Heart left ventricle (tissue), 16 donors: ENCODE data around the gene A2ML1. TPM values are rescaled to one million over a fixed set of nuclear protein-coding genes. Genes with fewer than 3 reads are reported as not detected.
A peak's percentile ranks its signal among the peaks of the same experiment; 100 is the strongest.
"Not testable (repeated sequence)": the region's sequence is repeated elsewhere in the genome, so short reads cannot be mapped to it uniquely, and the experiment has no call there.

Experiments used
- ATAC-seq, 4 donors: fragments of 200-7000 bp; cut with Tn5 transposase; one replicate each; pipeline ENCODE4 v1.9.1; 2020 to 2022; ENCODE audit warnings: moderate library complexity in 4 of 4, mild to moderate bottlenecking in 3 of 4, moderate number of reproducible peaks in 1 of 4
- DNase-seq, 5 donors: peaks; one replicate each; pipeline ENCODE4 v3.0.0-alpha.2; 2020
- H3K27ac ChIP-seq, 12 donors: fragments of 200-600 bp; sonication (generic) in 4 of 12; one replicate each; pipeline versions ENCODE4 v1.5.0 to v1.8.0; 2016 to 2022; ENCODE audit warnings: mild to moderate bottlenecking in 2 of 12
- H3K27me3 ChIP-seq, 9 donors: fragments of 200-600 bp; sonication (generic) in 2 of 9; one replicate each; pipeline versions ENCODE4 v1.5.1 to v1.8.0; 2016 to 2022; ENCODE audit warnings: mild to moderate bottlenecking in 3 of 9
- H3K36me3 ChIP-seq, 9 donors: fragments of 200-600 bp; sonication (generic) in 2 of 9; one replicate each; pipeline versions ENCODE4 v1.5.0 to v1.8.0; 2018 to 2022; ENCODE audit warnings: mild to moderate bottlenecking in 2 of 9
- H3K4me1 ChIP-seq, 12 donors: fragments of 200-600 bp; sonication (generic) in 4 of 12; one replicate each; pipeline versions ENCODE4 v1.5.0 to v1.8.0; 2016 to 2022; ENCODE audit warnings: mild to moderate bottlenecking in 3 of 12
- H3K4me3 ChIP-seq, 12 donors: fragments of 200-600 bp; sonication (generic) in 4 of 12; one replicate each; pipeline versions ENCODE4 v1.5.0 to v1.8.0; 2017 to 2022; ENCODE audit warnings: mild to moderate bottlenecking in 9 of 12, moderate library complexity in 4 of 12
- H3K9me3 ChIP-seq, 12 donors: fragments of 200-600 bp; sonication (generic) in 4 of 12; one replicate each; pipeline versions ENCODE4 v1.5.0 to v1.8.0; 2016 to 2022; ENCODE audit warnings: mild to moderate bottlenecking in 1 of 12
- CTCF ChIP-seq, 12 donors: fragments of 200-600 bp; sonication (generic) in 4 of 12; IDR thresholded peaks; one replicate each; pipeline versions ENCODE4 v1.5.0 to v1.8.0; 2018 to 2022; ENCODE audit warnings: antibody characterized with exemption in 12 of 12, mild to moderate bottlenecking in 5 of 12
- POLR2A ChIP-seq, 2 donors: fragments of 450-650 bp; IDR thresholded peaks; one replicate each; pipeline ENCODE4 v1.6.1; 2017; ENCODE audit warnings: antibody characterized with exemption in 2 of 2, mild to moderate bottlenecking in 2 of 2, moderate library complexity in 2 of 2
- WGBS, 4 donors: extraction: QIAGEN DNeasy Blood & Tissue Kit in 2 of 4; methylation state at CpG; one replicate each; pipeline versions ENCODE4 v1.1.5 to v1.1.7; 2013 to 2018; 5-methylcytosine and 5-hydroxymethylcytosine counted together
- intact Hi-C, 10 donors: fragments of 100-400 bp; cut with DNase I; formaldehyde crosslinking; loops; one replicate each; pipeline versions ENCODE4 v1.11.1 to v1.14.2; 2022
- polyA plus RNA-seq, 2 donors: library from polyadenylated mRNA; stranded (reverse); fragments of 200-250 nt; gene quantifications; one replicate each; pipeline ENCODE4 v1.2.3, GENCODE V29; 2013
- total RNA-seq, 9 donors: library from RNA; depleted of rRNA in 2 of 9; stranded (reverse); fragments of >200 nt in 2 of 9; fragmentation: NEBNext Ultra II Directional in 3 of 9; extraction: Animal tissue kit (Norgen Biotek cat#: 25700) in 3 of 9; gene quantifications; one replicate each; pipeline versions ENCODE4 v1.1.0 to v1.2.4, GENCODE V29; 2016 to 2023
- donor health status: ischemic (EF 13 %, LVEDD 7.1; RV severe dilation, severe dysfunction).
- donor health status: healthy with polysubstance abuse.
- donor health status: DM: no; HTN: yes; CAD: no.
- donor health status: DM: no; HTN: no; CAD: no.
- donor health status: ischemic (EF 25% LVEDD 6.9; RV normal size, moderate dysfunction).
- donor health status: ischemic (EF 25% LVEDD 5.7; RV mildly dilated, moderate dysfunction).
- donor health status: healthy.
- donor health status: DM: yes; HTN: yes; CAD: no.
- donor health status: ischemic (EF 35%, LVEDD 5.7; RV mildly dilated, moderate dysfunction).
- donor health status: nonischemic (EF 11% LVEDD 7.7; RV severe dilation, severe dysfunction).
- donor health status: DM: yes; HTN: yes; CAD: no.
- donor health status: PGD.
- donor health status: ischemic (EF 29% LVEDD 5.4; RV normal size, mild dysfunction).
- donor health status: nonischemic (EF 23%, LVEDD 6.1; RV moderate dilation, normal function).

The A2ML1 gene
- total and polyA plus RNA-seq, 11 donors, result 0.07 to 0.25 (median 0.08) TPM; not detected in 8

GRCh38 chr12:8914716-8915526 is 92.5 kb downstream of the A2ML1 start:
- Histone ChIP-seq H3K27me3 (no peaks in the 10 kb centered on the region), H3K9me3 (no peaks in the 10 kb centered on the region), H3K4me3 (peak overlapping the region; percentile 61 to 91 (median 74)), H3K36me3 (peaks cover 0 to 24% (median 16%) of the 10 kb centered on the region in 9 donors), H3K4me1 (peaks cover 0 to 40% (median 19%) of the 10 kb centered on the region in 12 donors), H3K27ac (peak overlapping the region; percentile 3 to 93 (median 86))
- ATAC-seq, result peak; percentile 43 to 76 (median 72)
- peak; percentile 37 to 69 (median 52) for DNase-seq
- TF ChIP-seq POLR2A (IDR thresholded peaks at IDR 0.05), result no peak
- no peak for TF ChIP-seq CTCF (IDR thresholded peaks at IDR 0.05)
- 0 to 2% (median 1%) methylated on average over 19 to 30 of the region's 35 CpGs for WGBS, 4 donors
- intact Hi-C loops, result loop anchor here in 3 of 10 donors (2.0 to 10.0 kb wide), 3 partner anchors 34 to 130 kb away; partner anchors contain the start of gene M6PR (in 1 of the 3)

GRCh38 chr12:8916154-8916553 is 93.7 kb downstream of the A2ML1 start:
- peaks cover 0 to 36% (median 27%) of the 10 kb centered on the region in 9 donors for H3K36me3 ChIP-seq
- H3K27me3 ChIP-seq, result no peaks in the 10 kb centered on the region
- intact Hi-C loops, result loop anchor here in 1 of 10 donors (10.0 kb wide), 1 partner anchor 129 kb away; no protein-coding TSS in a partner anchor
- TF ChIP-seq CTCF (IDR thresholded peaks at IDR 0.05) (no peak), POLR2A (IDR thresholded peaks at IDR 0.05) (no peak)
- H3K27ac ChIP-seq, result no peak overlapping the region
- no peak for DNase-seq
- H3K9me3 ChIP-seq, result no peaks in the 10 kb centered on the region
- H3K4me1 ChIP-seq, result peaks cover 0 to 40% (median 19%) of the 10 kb centered on the region in 12 donors
- peak overlapping the region in 2 of 12 donors; percentile 67 to 91 for H3K4me3 ChIP-seq
- no peak for ATAC-seq

DNA sequence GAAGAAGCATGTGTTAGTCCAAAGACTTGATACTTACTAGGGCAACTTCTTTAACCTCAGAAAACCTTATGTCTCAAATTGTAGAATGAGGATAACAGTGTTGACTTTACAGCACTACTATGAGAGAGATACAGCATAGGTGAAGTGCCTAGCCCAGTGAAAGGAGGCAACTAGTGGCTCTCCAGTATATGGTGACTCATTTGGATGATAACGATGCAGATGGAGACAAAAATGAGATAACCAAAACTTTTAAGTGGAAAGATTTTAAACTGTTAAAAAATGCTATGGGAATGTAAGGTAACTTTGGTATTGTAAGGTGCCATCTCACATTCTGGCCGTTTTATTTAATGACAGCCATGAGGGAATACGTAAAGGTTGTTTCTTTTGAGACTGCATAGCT is 94.6 kb downstream of the A2ML1 start:
- no peak for ATAC-seq
- intact Hi-C loops, result loop anchor here in 1 of 10 donors (10.0 kb wide), 1 partner anchor 128 kb away; no protein-coding TSS in a partner anchor
- Histone ChIP-seq H3K27ac (no peak overlapping the region), H3K36me3 (peaks cover 0 to 45% (median 36%) of the 10 kb centered on the region in 9 donors), H3K4me3 (no peak overlapping the region), H3K9me3 (no peaks in the 10 kb centered on the region), H3K4me1 (peaks cover 0 to 36% (median 19%) of the 10 kb centered on the region in 12 donors), H3K27me3 (no peaks in the 10 kb centered on the region)
- TF ChIP-seq CTCF (IDR thresholded peaks at IDR 0.05) (no peak), POLR2A (IDR thresholded peaks at IDR 0.05) (no peak)
- no peak for DNase-seq
- WGBS, 4 donors, result 76 to 86% (median 84%) methylated on average over 3 of the region's 3 CpGs

DNA sequence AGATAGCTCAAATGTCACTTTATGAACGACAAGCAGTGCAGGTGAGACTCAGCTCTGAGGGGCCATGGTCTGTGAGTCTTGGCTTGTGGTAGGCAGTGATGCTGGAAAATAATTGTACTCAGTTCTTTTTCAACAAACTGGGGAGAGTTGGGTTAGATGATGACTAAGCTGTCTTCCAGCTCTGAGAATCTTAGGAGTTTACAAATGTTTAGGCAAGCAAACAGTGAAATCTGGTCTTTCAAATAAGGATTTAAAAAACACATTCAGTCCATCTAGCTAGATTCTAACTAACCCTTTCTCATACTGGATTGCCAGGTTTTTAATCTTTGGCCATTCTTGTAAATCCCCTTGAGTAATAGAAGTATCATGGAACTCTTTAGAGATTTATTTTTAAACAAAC is 95.3 kb downstream of the A2ML1 start:
- ATAC-seq, result no peak
- WGBS, 4 donors, result 42 to 77% (median 53%) methylated on average over 1 of the region's 1 CpG
- no peak for TF ChIP-seq POLR2A (IDR thresholded peaks at IDR 0.05)
- no peak for TF ChIP-seq CTCF (IDR thresholded peaks at IDR 0.05)
- H3K36me3 ChIP-seq, result peaks cover 0 to 52% (median 43%) of the 10 kb centered on the region in 9 donors
- intact Hi-C loops, result loop anchor here in 1 of 10 donors (10.0 kb wide), 1 partner anchor 127 kb away; no protein-coding TSS in a partner anchor
- H3K9me3 ChIP-seq, result no peaks in the 10 kb centered on the region
- peaks cover 0 to 29% (median 18%) of the 10 kb centered on the region in 12 donors for H3K4me1 ChIP-seq
- DNase-seq, result no peak
- H3K27ac ChIP-seq, result no peak overlapping the region
- no peak overlapping the region for H3K4me3 ChIP-seq
- H3K27me3 ChIP-seq, result no peaks in the 10 kb centered on the region

GRCh38 chr12:8919643-8920042 is 97.2 kb downstream of the A2ML1 start:
- WGBS, 4 donors, result 83 to 89% (median 86%) methylated on average over 4 of the region's 4 CpGs
- H3K9me3 ChIP-seq, ATAC-seq, H3K27ac ChIP-seq, H3K27me3 ChIP-seq, H3K4me3 ChIP-seq, DNase-seq: not testable (repeated sequence)
- intact Hi-C loops, result loop anchor here in 1 of 10 donors (10.0 kb wide), 1 partner anchor 125 kb away; no protein-coding TSS in a partner anchor
- Histone ChIP-seq H3K36me3 (peaks cover 0 to 68% (median 50%) of the 10 kb centered on the region in 9 donors), H3K4me1 (peaks cover 0 to 19% (median 13%) of the 10 kb centered on the region in 12 donors)
